Measurements from ENCODE around the gene CDYL.
A peak's percentile ranks its signal among the peaks of the same experiment; 100 is the strongest.

The CDYL gene, protein sequence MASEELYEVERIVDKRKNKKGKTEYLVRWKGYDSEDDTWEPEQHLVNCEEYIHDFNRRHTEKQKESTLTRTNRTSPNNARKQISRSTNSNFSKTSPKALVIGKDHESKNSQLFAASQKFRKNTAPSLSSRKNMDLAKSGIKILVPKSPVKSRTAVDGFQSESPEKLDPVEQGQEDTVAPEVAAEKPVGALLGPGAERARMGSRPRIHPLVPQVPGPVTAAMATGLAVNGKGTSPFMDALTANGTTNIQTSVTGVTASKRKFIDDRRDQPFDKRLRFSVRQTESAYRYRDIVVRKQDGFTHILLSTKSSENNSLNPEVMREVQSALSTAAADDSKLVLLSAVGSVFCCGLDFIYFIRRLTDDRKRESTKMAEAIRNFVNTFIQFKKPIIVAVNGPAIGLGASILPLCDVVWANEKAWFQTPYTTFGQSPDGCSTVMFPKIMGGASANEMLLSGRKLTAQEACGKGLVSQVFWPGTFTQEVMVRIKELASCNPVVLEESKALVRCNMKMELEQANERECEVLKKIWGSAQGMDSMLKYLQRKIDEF

DNA sequence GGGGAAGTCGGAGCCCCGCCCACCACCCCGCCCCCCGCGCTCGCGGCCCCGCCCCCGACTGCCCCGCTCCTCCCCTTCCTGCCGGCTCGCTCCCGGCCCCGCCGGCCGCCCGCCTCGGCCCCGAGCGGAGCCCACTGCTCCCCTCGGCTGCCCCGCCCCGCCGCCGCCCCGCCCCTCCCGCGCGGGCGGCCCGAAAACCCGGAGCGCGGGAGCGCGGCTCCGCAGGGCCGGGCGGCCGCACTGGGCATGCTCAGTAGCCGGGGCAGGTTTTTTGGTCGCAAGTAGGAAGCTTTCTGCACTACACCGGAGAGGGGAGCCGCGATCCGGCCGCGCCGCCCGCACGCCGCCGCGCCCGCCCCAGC is at the start of gene CDYL:
Gene CDYL (plus strand): TSS at position 274 of the 362 bp plus-strand sequence. CDS start 380 bp downstream, outside the sequence.
- peak; percentile 95 for DNase-seq

- no peak for DNase-seq
Measured at GRCh38 chr6:4726645-4727044, 49.6 kb upstream of the CDYL start.

- no peak for DNase-seq
Measured at GRCh38 chr6:4727217-4727616, 49.0 kb upstream of the CDYL start.

GRCh38 chr6:4727671-4728435 is 48.4 kb upstream of the CDYL start:
- peak; percentile 95 for DNase-seq

GRCh38 chr6:4728436-4728769 is 47.8 kb upstream of the CDYL start:
- DNase-seq: no peak

DNA sequence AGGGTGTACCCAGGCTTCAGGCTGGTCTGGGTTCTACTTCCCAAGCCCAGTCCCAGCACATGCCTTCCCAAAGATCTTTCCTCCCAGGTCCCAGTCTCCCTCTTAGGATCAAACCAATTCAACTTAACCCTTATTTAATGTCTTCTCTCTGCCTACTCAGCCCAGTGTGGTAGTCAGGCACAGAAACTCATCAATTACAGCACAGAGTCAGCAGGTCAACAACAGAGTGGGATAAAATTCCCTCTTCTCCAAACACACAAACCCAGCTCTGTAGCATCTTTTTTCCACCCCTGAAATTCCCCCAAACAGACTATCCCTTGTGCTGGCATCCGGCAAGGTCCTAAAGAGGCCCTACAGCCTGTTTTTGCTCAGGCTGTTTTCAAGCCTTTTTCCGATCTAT is 47.3 kb upstream of the CDYL start:
- DNase-seq: no peak

DNA sequence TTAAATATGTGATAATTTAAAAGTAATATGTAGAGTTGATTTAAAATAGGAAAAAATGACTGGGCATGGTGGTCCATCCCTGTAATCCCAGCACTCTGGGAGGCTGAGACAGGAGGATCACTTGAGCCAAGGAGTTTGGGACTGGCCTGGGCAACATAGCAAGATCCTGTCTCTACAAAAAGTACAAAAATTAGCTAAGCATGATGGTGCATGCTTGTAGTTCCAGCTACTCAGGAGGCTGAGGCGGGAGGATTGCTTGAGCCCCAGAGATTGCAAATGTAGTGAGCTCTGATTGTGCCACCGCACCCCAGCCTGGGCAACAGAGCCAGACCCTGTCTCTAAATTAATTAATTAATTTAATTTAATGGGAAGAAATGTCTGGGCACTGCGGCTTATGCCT is 44.2 kb upstream of the CDYL start:
- no peak for DNase-seq

- peak; percentile 33 for DNase-seq
Measured at GRCh38 chr6:4732691-4733315, 43.4 kb upstream of the CDYL start.

GRCh38 chr6:4736371-4736873 is 39.8 kb upstream of the CDYL start:
- no peak for DNase-seq

- DNase-seq: peak; percentile 53
Measured at GRCh38 chr6:4740032-4740431, 36.2 kb upstream of the CDYL start.

- DNase-seq: peak; percentile 50
Measured at GRCh38 chr6:4743062-4743461, 33.1 kb upstream of the CDYL start.

- no peak for DNase-seq
Measured at GRCh38 chr6:4743926-4744325, 32.3 kb upstream of the CDYL start.

GRCh38 chr6:4747588-4747987 is 28.6 kb upstream of the CDYL start:
- DNase-seq: no peak

- no peak for DNase-seq
Measured at GRCh38 chr6:4751823-4752464, 24.3 kb upstream of the CDYL start.

GRCh38 chr6:4756247-4756646 is 20.0 kb upstream of the CDYL start:
- DNase-seq: no peak

DNA sequence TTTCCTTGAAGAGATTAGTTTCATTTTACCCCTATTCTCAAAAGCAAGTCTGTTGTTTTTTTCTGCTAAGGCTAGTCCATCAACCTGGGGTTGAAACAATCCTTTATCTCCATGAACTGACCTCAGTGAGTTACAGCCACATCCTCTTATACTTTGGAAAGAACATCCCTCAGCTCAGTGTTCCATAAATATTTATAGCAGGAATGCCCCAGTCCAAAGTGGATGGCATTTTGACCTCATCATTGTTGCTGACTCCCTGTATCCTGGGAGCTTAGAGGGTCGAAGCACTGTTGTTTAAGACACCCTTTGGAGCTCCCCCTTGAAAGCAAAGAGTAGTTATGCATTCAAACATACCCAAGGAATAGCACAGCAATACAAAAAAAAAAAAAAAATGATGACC is 16.2 kb upstream of the CDYL start:
- DNase-seq: no peak

GRCh38 chr6:4760773-4761172 is 15.4 kb upstream of the CDYL start:
- no peak for DNase-seq

GRCh38 chr6:4762294-4762693 is 13.9 kb upstream of the CDYL start:
- no peak for DNase-seq

- DNase-seq: no peak
Measured at GRCh38 chr6:4763921-4764320, 12.3 kb upstream of the CDYL start.

DNA sequence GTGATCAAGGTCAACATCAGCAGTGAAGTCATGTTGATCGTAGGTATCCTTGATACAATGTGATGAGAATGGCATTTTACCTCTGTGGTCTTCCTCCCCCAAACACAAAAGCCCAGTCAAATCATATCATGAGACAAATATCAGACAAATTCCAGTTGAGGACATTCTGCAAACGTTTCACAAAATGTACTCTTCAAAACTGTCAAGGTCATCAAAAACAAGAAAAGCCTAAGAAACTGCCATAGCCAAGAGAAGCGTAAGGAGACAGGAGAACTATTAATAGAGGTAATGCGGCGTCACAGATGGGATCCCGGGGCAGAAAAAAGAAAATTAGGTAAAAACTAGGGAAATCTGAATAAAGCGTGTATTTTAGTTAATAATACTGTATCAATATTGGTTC is 7.4 kb upstream of the CDYL start:
- DNase-seq: no peak

GRCh38 chr6:4772750-4773149 is 3.5 kb upstream of the CDYL start:
- no peak for DNase-seq

GRCh38 chr6:4773181-4773580 is 3.0 kb upstream of the CDYL start:
- no peak for DNase-seq

DNA sequence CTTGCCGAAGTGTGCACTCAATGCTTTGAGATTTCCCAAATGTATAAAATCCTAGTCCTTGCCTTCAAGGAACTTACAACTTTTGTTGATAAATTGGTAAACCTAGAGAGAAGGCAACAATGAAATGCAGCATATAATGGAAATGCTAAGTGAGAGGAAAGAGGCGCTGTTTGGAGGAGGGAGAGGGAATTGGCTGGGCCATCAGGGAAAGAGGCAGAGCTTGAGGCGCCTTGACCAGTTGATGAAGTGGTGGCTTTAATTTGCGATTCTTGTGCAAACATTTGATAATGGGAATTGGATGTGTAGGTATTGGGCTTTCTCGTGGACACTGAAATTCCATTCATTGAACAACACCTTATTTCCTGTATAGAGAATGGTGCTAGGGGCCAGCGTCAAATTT is 1.9 kb upstream of the CDYL start:
- no peak for DNase-seq

Measured in hematopoietic multipotent progenitor cell treated with erythropoietin and hydrocortisone succinate and interleukin-3 and kit ligand, for 4 days (in vitro differentiated cells).